GM18909 (cell line): ENCODE measurements around the gene CELF2.
"Not testable (repeated sequence)": the region's sequence is repeated elsewhere in the genome, so short reads cannot be mapped to it uniquely, and the experiment has no call there.

Experiments used
- ATAC-seq: cut with Tn5 transposase; IDR thresholded peaks from one replicate; pipeline ENCODE4 v1.9.1; 2021; ENCODE audit warnings: mild to moderate bottlenecking; ENCODE audit not compliant: unreplicated experiment, poor library complexity

CELF2 gene

GRCh38 chr10:11116361-11116760 is 98.7 kb downstream of the CELF2 start:
- ATAC-seq = no peak

DNA sequence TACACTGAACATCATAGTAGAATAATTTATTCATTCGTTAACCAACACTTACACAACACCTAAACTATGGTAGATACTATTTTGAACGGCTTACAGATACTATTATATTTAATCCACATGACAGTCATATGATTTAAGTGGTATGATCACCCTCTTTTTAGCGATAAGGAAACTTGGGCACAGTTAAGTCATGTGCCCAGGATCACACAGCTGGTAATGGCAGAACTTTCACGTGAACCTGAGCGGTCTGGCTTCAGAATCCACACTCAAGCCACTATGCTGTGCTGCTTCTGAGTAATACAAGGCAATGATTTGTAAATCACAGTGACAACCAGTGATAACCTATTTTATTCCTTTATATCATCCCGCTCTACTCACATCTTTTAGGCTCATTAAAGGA is 99.1 kb downstream of the CELF2 start:
- ATAC-seq = no peak

DNA sequence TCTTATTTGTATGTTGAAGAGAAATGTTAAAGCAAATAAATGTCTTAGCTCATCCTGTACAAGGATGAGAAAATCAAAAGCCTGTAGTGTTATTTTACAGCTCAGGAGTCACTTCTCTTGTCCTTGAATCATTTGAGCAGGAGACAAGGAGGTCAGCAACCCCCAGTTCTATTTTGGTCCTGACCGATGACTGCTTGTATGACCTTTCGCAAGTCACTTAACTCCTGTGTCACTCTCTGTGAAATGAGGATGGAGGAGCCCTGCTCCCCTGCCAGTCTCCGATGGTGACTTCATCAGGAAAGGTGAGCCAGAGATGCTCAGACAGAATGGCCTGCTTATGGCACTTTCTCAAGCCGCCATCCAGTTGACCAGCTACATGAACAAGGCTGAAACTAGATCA is 101.0 kb downstream of the CELF2 start:
- ATAC-seq = no peak

GRCh38 chr10:11119843-11120242 is 102.2 kb downstream of the CELF2 start:
- ATAC-seq = no peak

- no peak for ATAC-seq
These were observed 103.0 kb downstream of the CELF2 start for GRCh38 chr10:11120711-11121110.

DNA sequence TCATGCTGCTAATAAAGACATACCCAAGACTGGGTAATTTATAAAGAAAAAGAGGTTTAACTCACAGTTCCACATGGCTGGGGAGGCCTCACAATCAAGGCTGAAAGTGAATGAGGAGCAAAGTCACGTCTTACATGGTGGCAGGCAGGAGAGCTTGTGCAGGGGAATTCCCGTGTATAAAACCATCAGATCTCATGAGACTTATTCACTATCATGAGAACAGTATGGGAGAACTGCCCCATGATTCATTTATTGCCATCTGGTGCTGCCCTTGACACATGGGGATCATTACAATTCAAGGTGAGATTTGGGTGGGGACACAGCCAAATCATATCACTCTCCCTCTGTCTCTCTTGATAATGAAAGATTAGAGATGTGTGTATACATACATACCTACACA is 106.2 kb downstream of the CELF2 start:
- ATAC-seq = not testable (repeated sequence)

DNA sequence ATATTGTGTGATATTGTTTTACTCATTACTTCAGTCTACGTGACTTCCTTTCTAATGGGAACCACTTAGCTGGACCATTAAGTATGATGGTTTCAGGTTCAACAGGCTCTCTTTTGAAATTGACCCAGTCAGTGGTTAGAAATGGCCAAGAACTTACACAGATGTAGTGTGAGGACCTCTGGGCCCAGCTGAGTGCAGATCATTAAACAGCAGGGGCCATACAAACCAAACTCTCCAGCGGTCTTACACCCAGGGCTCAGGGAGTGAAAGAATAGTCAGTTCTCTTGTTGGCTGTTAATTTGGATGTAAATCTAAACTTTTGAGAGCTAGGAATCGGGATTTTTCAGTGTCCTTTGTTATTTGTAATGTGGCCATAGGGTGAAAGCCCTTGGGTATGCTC is 107.3 kb downstream of the CELF2 start:
- ATAC-seq = no peak

DNA sequence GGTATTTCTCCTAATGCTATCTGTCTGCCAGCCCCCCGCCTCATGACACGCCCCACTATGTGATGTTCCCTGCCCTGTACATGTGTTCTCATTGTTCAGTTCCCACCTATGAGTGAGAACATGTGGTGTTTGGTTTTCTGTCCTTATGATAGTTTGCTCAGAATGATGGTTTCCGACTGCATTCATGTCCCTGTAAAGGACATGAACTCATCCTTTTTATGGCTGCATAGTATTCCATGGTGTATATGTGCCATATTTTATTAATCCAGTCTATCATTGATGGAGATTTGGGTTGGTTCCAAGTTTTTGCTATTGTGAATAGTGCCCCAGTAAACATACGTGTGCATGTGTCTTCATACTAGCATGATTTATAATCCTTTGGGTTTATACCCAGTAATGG is 109.3 kb downstream of the CELF2 start:
- not testable (repeated sequence) for ATAC-seq

DNA sequence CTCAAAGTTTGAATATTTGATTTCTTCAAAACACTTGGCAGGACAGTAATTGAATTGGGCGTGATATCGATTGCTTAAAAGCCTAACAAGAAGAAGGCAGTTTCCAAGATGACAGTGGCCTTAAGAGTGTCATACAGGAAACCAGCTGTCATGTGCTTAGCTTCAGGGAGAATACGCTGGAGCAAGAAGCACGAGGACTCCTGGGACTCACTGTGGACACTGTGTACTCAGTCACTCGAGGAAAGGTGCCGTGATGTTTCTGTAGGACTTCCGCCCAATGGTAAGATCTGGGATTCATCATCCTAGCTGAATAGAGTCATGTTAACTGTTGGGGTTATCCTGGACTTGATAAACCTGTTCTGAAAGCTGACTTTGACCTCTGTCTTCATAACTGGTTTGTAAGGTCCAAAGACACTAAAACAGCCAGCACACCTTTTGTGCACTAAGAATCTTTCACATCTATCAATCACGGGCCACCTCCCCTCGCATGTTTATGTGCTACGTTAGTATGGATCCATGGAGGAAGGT is 113.5 kb downstream of the CELF2 start:
- ATAC-seq = no peak

GRCh38 chr10:11134411-11134810 is 116.7 kb downstream of the CELF2 start:
- no peak for ATAC-seq

DNA sequence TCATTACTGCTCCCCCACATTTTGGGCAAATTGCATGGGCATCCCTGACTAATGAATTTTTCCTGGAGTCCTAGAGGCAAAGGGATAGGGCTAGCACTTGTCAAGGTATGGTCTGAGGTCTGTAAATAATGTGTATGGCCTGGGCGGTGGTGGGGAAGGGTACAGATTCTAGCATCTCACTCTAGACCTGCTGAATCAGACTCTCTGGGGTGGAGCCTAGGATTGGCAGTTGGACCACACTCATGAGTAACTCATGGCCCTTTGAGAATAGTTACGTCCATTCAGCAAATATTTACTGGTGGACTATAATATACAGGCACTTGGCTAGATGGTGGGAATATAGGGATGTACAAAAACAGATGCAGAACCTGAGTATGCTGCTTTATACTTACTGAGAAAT is 118.0 kb downstream of the CELF2 start:
- no peak for ATAC-seq

GRCh38 chr10:11138314-11139033 is 120.8 kb downstream of the CELF2 start:
- ATAC-seq = no peak

- ATAC-seq = no peak
These were observed 123.3 kb downstream of the CELF2 start for GRCh38 chr10:11140963-11141362.

DNA sequence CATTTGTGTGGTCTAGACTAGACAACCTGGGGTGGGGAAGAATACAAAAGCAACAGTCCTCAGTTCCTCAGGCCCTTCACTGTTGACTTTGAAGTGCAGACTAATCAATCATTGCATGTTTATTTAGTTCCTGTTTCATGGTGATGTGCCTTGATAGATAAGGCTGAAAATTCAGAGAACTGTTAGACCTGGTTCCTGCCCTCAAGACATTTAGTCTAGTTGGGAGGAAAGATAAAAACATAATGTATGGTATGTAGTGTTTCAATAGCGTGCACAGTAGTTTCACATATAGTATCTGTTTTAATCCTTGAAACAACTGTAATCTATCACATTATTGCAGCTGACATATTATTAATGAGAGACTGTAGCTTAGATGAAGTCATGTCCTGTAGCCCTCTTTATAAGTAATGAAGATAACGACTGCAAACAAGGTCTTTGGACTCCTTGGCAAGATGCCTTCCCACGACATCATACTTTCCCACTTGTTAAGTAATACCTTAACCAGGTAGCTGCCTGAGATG is 124.0 kb downstream of the CELF2 start:
- ATAC-seq = no peak

DNA sequence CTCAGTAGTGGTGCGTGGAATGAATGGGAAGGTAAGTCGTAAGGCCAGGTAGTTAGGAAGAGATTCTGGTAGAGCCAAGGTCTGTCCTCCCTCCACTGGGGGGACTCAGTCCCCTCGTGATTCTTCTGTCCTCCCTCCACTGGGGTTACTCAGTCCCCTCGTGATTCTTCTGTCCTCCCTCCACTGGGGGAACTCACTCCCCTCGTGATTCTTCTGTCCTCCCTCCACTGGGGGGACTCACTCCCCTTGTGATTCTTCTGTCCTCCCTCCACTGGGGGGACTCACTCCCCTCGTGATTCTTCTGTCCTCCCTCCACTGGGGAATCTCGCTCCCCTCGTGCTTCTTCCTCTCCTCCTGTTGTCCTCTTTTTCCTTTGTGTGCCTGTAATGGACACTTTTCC is 125.1 kb downstream of the CELF2 start:
- ATAC-seq = no peak

GRCh38 chr10:11143242-11143641 is 125.6 kb downstream of the CELF2 start:
- ATAC-seq = no peak

GRCh38 chr10:11144626-11145494 is 127.2 kb downstream of the CELF2 start:
- ATAC-seq = peak; percentile 35

DNA sequence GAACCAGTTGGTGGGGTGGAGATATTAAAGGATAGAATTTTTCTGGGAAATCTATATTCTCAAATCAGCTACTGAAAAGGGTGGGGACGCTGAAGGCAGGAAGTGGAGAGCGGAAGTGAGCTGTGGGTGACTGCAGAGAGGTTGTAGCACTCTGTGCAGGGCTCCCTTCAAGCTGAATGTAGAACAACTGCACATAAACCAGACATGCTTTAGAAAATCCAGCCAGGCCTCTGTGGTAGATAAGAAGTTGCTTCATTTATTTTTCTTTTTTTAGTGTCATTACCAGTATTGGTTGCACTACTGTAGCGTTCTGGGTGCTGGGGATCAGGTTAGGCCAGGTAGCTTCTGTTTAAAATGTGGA is 127.8 kb downstream of the CELF2 start:
- peak; percentile 87 for ATAC-seq

DNA sequence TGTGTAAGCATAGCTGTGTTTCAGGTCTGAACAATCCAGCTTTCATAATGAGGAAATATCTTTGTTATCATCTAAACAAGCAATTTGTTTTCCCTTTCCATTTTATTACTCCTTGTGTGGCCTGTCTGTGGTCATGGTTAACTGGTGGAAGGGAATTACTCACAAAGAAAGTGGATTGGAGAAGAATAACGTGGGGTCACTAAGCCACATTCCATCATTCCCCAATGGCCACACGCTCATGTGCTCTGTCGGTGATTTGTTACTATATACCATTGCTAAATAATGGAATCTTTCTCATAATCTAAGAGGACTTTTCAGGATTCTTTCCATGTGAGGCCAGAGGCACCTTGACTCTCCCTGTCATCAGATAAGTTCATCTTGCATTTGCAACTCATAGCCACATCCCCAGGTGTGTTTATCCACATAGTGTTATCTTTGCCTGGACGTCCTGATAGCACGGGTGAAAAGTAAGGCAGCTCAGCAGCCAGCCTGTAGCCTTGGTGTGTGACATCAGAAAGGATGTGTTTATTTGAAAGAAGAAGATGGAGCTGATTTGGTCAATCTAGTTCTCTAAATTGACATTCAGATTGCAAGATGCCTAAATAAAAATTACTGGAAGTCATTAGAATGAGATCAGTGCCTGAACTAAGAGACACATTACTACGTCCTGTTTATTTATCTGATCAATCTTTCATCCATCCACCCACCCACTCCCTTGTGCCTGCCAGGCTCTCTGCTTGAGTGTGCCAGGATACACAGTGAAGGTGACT is 128.9 kb downstream of the CELF2 start:
- no peak for ATAC-seq

- no peak for ATAC-seq
These were observed 130.1 kb downstream of the CELF2 start for GRCh38 chr10:11147722-11148121.
